Renal cortex interstitium (tissue), 11 donors: ENCODE measurements around the gene RPTOR. TPM values are rescaled to one million over a fixed set of nuclear protein-coding genes. Genes with fewer than 3 reads are reported as not detected.
A peak's percentile ranks its signal among the peaks of the same experiment; 100 is the strongest.

Source experiments
- DNase-seq, 11 donors: peaks; one replicate each; pipeline ENCODE4 v3.0.0-alpha.2; 2013; ENCODE audit warnings: low read depth in 9 of 11, low spot score in 4 of 11; ENCODE audit errors: extremely low read depth in 1 of 11
- polyA plus RNA-seq, 3 donors: library from polyadenylated mRNA; unstranded; fragments of 120-200 nt; gene quantifications; one replicate each; pipeline ENCODE4 v1.2.1, GENCODE V29; 2013; ENCODE audit not compliant: insufficient read length in 3 of 3

The RPTOR gene
- polyA plus RNA-seq, 3 donors = 17.2 to 22.5 (median 21.4) TPM

DNA sequence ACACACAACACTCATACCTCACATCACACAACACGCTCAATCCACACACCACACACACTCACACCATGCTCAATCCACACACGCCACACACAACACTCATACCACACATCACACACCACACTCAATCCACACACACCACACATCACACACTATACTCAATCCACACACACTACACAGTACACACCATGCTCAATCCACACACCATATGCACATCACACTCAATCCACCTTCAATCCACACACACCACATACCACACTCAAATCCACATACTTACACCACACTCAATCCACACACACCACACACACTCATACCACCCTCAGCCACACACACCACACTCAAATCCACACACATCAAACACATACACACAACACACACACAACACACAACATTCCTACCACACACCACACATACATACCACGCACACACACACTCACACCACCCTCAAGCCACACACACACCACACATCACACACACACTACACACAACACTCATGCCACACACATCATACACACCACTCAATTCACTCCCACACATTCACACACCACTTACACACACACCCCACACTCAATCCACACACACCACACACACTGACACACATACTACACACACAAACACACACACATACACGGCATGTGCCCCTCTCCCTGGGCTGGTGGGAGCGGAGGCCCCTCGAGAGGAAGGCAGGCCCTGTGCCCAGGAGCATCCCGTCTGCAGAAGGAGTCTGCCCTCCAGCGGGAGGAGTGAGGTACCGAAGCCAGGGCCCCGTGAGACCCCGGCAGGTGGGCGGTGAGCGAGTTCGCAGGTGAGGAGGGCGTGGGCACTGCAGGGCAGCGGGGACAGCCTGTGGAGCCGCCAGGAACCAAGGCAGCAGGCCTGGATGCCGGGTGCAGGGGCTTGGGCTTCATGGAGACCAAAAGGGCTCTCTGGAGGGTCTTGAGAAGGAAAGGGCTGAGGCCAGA lies 33.1 kb upstream of the RPTOR start:
- no peak for DNase-seq

DNA sequence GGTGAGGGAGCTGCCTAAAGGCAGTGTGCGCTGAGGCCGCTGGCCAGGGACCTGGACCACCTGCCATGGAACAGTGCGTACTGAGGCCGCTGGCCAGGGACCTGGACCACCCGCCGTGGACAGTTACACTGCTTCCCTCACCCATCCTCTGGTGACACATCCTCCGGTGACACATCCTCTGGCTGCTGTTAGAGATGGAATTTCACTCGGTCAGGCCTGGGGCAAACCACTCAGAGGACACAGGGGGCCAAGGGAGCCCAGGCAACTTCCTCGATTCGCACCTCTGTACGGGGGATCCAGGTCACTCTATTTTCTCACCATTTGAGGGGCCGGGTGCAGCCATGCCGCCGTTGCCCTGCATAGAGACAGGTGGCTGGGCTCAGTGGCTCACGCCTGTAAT lies 32.4 kb upstream of the RPTOR start:
- DNase-seq = no peak

DNA sequence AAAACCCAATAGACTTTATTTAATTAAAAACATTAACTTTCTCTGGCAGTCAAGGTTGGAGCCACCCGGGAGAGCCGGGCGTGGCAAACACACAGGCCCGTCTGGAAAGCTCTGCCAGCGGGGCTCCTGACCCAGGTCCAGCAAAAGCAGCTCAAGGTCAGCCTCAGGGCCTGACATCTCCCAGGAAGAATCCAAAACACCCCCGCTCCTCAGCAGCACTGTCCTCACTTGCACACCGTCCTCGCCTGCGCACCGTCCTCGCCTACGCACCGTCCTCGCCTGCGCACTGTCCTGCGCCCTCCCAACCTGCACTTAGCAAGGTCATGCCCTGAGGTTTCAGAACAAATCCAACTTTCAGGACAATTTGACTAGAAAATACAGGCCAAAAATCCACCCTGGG lies 31.4 kb upstream of the RPTOR start:
- no peak for DNase-seq

GRCh38 chr17:80513892-80514291 lies 30.7 kb upstream of the RPTOR start:
- no peak for DNase-seq

DNA sequence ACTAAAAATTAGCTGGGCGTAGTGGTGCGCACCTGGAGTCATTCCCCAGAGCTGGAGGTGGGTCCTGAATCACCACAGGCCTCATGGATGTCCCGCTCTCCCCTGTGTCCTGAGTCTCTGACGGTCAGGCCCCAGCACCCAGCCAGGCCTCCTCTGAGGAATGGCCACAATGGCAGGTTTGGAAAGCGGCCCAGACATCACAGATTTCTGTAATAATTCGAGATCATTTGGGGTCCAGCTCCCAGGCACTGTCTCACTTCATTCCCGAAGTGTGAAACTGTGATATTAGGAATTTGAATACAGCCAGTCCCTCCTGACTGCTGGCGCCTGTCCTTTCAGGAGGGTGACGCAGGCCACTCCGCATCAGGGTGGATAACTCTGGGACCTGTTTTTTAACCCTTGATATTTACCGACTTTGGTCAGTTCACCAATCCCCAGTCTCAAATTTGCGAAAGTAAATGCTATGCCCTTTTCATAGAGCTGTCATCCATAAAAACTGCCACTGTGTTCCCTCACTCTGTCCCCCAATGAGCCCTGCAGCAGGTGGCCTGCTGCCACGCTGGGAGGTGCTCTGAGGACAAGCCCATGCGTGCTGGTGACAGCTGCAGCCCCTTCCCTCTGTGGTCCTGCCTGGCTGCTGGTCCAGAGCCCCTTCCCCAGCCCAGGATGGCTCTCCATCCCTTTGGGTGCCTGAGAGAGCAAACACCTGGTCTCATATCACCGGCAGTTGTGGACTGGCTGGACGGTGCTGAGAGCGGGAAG lies 28.3 kb upstream of the RPTOR start:
- DNase-seq = no peak

DNA sequence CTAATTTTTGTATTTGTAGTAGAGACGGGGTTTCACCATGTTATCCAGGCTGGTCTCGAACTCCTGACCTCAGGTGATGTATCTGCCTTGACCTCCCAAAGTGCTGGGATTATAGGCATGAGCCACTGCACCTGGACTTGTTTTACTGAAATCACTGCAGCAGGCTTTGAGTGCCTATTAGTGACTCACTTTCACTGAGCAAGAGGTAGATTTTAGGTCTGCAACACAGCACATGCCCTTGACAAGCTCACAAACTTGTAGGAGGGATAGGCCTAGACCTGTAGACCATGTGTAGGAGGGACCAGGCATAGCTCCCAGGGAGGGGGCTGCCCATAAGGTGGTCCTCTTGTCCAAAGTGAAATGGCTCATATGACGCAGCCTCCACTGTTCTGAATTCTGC lies 27.0 kb upstream of the RPTOR start:
- no peak for DNase-seq

DNA sequence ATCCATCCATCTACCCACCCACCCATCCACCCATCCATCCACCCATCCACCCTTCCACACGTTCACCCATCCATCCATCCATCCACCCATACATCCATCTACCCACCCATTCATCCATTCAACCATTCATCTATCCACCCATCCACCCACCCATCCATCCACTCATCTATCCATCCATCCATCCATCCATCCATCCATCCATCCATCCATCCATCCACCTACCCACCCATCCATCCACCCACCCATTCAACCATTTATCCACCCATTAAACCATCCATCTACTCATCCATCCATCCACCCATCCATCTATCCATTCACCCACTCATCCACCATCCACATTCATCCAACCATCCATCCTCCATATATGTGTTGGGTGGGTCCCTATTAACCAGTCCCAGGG lies 26.2 kb upstream of the RPTOR start:
- DNase-seq = no peak

GRCh38 chr17:80519091-80519781 lies 25.4 kb upstream of the RPTOR start:
- peak in 1 of 11 donors; percentile 43 for DNase-seq

- DNase-seq = no peak
Measured at GRCh38 chr17:80520810-80521455, 23.7 kb upstream of the RPTOR start.

DNA sequence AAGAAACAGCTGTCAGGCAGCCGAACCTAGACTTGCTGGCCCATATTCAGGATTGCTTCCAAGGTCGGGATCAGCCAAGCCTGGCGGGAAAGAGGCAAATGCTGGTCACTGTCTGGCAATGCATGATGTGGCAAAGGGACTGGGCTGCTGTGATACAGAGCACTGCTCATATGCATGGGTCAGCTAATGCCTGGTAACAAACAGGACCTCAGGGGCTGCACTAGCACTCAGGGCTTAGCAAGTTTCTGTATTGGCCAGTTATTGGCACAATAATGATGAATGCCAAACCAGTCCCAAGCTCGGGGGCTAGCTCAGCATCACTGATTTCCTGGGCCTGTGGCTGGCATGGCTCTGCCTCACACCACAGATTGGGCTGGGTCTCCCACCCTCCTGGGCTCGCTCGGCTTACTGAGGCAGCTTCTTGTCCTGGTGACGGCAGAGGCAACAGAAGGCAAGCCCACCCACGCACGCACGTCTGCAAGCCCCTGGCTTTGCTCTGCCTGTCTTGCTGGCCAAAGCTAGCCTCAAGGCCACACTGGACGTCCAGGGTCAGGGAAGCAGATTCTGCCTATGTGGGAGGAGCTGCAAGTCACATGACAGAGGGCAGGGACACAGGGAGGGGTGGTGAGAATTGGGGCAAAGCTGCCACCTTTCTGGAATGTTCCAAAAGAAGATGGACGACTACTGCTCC lies 21.4 kb upstream of the RPTOR start:
- DNase-seq = no peak

DNA sequence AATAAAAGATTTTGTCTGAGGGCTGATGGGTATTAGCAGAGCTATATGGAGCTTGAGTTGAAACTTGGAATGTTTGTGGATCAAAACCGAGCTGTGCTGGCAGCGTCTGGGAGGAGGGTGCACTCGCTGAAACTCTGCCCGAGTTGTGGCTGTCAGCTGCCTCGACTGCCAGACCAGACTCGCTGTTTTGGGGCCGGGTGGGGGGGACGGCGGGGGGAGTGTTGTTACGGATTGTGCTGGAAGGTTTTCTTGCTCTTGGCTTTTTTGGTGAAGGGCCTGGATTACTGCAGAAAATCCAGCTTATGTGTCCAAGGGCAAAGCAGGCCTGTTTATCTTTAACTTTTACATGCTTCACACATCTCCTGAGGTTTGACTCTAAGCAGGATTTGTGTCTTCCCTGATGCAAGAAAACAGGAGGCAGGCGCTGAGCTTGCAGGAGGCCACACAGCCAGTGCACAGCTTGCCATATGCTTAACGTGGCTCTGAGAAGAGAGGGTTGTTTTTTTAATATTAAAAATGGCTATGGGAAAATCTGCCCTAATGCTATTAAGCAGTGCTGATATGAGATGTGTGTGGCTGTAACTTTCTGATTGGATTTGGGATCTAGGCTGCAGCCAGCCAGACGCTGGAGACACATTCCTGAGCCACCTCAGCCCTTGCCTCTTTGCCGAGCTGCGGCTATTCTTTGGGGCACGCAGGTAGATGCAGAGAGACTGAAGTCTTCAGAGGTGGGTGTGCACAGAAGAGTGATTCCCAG lies 20.5 kb upstream of the RPTOR start:
- no peak for DNase-seq

- DNase-seq = no peak
Measured at GRCh38 chr17:80526116-80526910, 18.3 kb upstream of the RPTOR start.

DNA sequence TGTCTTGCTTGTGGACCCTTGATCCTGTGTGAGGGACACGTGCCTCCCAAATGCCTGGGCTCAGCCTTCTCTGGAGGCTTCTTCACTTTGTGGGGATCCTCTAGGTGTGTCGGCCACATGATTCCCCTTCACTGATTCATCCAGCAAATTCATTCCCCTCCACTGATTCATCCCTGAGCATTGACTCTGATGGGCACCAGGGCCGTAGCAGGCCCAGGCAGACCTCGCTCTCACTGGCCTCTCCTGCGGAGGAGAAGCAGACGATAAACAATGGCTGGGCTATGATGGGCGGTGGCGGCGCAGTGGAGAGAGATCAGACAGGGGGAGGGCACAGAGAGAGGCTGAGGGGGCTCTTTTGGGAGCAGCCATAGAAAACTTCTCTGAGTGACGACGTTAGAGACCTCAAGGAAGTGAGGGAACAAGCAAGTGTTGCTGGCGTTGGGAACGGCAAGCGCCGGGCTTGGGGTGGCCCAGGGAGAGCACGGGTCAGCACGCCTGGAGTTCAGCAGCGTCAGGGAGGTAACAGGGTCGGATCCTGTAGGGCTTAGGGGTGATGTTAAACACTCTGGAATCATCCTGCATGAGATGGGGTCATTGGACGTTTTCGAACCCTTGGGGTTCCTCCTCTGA lies 17.5 kb upstream of the RPTOR start:
- no peak for DNase-seq

GRCh38 chr17:80528536-80528935 lies 16.1 kb upstream of the RPTOR start:
- no peak for DNase-seq

DNA sequence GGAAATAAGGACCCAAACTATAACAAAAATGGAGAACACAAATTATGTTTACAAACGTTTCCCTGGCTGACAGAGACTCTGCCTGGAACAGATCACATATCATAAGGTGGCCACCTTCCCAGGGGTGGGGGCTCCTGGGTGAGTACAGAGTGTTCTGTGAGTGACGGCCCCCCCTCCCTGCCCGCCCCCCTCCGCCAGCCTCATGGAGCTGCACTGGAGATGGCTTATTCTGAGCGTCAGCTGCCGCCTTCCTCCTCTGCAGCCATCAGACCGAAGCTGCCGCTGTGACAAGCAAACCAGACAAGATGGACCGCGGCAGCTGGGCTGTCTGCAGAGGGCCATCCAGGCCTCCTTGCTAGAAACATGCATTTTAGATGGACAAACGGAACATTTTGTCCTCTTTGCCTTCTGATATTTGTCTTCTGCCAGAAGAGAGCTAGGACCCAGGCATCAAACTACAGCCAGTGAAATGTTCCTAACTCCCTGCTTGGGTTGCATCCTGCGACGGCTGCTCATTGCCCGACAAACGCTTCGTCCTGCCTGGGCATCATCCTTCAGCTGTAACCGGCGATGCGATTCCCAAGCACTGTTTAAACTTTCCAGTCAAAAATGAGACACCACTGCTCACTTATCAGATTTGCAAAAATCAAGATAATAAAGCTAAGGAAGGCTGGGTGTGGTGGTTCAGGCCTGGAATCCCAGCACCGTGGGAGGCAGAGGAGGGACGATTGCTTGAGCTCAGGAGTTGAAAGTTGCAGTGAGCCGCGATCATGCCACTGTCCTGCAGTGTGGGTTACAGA lies 15.3 kb upstream of the RPTOR start:
- no peak for DNase-seq

DNA sequence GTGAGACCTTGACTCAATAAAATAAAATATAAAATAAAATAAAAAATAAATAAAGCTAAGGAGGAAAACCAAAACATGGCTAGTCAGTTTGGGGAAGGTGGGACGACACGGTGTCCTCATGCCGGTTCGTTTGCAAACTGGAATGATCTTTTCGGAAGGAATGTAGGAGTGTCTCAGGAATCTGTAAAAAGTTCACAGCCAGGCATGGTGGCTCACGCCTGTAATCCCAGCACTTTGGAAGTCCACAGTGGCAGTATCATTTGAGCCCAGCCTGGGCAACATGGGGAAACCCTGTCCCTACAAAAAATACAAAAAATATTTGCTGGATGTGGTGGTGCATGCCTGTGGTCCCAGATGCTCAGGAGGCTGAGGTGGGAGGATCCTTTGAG lies 14.7 kb upstream of the RPTOR start:
- DNase-seq = no peak
